Neural cell (in vitro differentiated cells): ENCODE results near the gene COL20A1. TPM values are rescaled to one million over a fixed set of nuclear protein-coding genes. Genes with fewer than 3 reads are reported as not detected.

Experiments
- H2AFZ ChIP-seq: fragments of 200-600, 300-800 bp; sonication (generic), shearing (Covaris generic); 2 replicates; pipeline ENCODE4 v1.6.0; 2014; ENCODE audit warnings: low read depth, mild to moderate bottlenecking, antibody characterized with exemption, low read length, moderate library complexity
- H3F3A ChIP-seq: fragments of 200-600 bp; shearing (Covaris generic); 2 replicates; pipeline ENCODE4 v1.6.1; 2016; ENCODE audit warnings: mild to moderate bottlenecking, moderate library complexity, mixed read lengths, antibody characterized with exemption, low read length; ENCODE audit not compliant: insufficient read depth, poor library complexity, severe bottlenecking
- H3K27ac ChIP-seq: fragments of 200-600, 300-800 bp; sonication (generic), shearing (Covaris generic); 2 replicates; pipeline ENCODE4 v1.5.1; 2014; ENCODE audit warnings: mild to moderate bottlenecking, low read length, moderate library complexity
- H3K27me3 ChIP-seq: fragments of 300-800, 200-600 bp; sonication (generic), shearing (Covaris generic); 2 replicates; pipeline ENCODE4 v1.6.0; 2014; ENCODE audit warnings: mild to moderate bottlenecking, low read depth, low read length, moderate library complexity; ENCODE audit not compliant: insufficient read depth
- H3K36me3 ChIP-seq: fragments of 300-800, 200-600 bp; sonication (generic), shearing (Covaris generic); 2 replicates; pipeline ENCODE4 v1.5.1; 2014; ENCODE audit warnings: mild to moderate bottlenecking, antibody characterized with exemption, low read length, moderate library complexity; ENCODE audit not compliant: insufficient read depth
- H3K4me2 ChIP-seq: fragments of 300-800, 200-600 bp; sonication (generic), shearing (Covaris generic); 2 replicates; pipeline ENCODE4 v1.6.0; 2014; ENCODE audit warnings: mild to moderate bottlenecking, low read length
- H3K4me3 ChIP-seq: fragments of 300-800, 200-600 bp; sonication (generic), shearing (Covaris generic); 2 replicates; pipeline ENCODE4 v1.5.1; 2014; ENCODE audit warnings: mild to moderate bottlenecking, low read length, moderate library complexity
- H3K79me2 ChIP-seq: fragments of 200-600 bp; shearing (Covaris generic); replicated peaks from 2 replicates; pipeline ENCODE4 v1.6.0; 2014; ENCODE audit warnings: mild to moderate bottlenecking, low read length, moderate library complexity; ENCODE audit not compliant: insufficient read depth
- H3K9ac ChIP-seq: fragments of 300-800, 200-600 bp; sonication (generic), shearing (Covaris generic); 2 replicates; pipeline ENCODE4 v1.6.1; 2016; ENCODE audit warnings: mild to moderate bottlenecking, low read length, mixed read lengths
- H3K9me2 ChIP-seq: fragments of 200-600 bp; shearing (Covaris generic); 2 replicates; pipeline ENCODE4 v1.6.1; 2016; ENCODE audit warnings: mild to moderate bottlenecking, low read length, mixed read lengths; ENCODE audit not compliant: insufficient read depth
- H3K9me3 ChIP-seq: fragments of 200-600, 300-800 bp; sonication (generic), shearing (Covaris generic); 2 replicates; pipeline ENCODE4 v1.6.1; 2016; ENCODE audit warnings: mild to moderate bottlenecking, mixed run types, low read length, moderate library complexity, mixed read lengths
- H4K20me1 ChIP-seq: fragments of 200-600 bp; shearing (Covaris generic); 2 replicates; pipeline ENCODE4 v1.6.1; 2016; ENCODE audit warnings: mild to moderate bottlenecking, mixed run types; ENCODE audit not compliant: insufficient read depth
- EP300 ChIP-seq: fragments of 450-650 bp; conservative IDR thresholded peaks from 2 replicates; pipeline ENCODE4 v1.6.1; 2014; ENCODE audit warnings: antibody characterized with exemption, mild to moderate bottlenecking, moderate library complexity; ENCODE audit not compliant: poor library complexity, severe bottlenecking
- EZH2 ChIP-seq: fragments of 200-600, 300-800 bp; shearing (Covaris generic), sonication (generic); IDR thresholded peaks from 2 replicates; pipeline ENCODE4 v1.6.1; 2014; ENCODE audit warnings: antibody characterized with exemption, low read length, borderline replicate concordance, mild to moderate bottlenecking; ENCODE audit not compliant: insufficient read depth, poor library complexity, severe bottlenecking
- MXI1 ChIP-seq: fragments of 450-650 bp; conservative IDR thresholded peaks from 2 replicates; pipeline ENCODE4 v1.6.1; 2014; ENCODE audit warnings: antibody characterized with exemption, mild to moderate bottlenecking; ENCODE audit not compliant: poor library complexity, severe bottlenecking
- POLR2AphosphoS5 ChIP-seq: IDR thresholded peaks from 2 replicates; pipeline ENCODE4 v1.6.1; 2012
- RAD21 ChIP-seq: fragments of 450-650 bp; conservative IDR thresholded peaks from 2 replicates; pipeline ENCODE4 v1.6.1; 2014; ENCODE audit warnings: antibody characterized with exemption, mild to moderate bottlenecking, moderate library complexity
- SMC3 ChIP-seq: fragments of 450-650 bp; conservative IDR thresholded peaks from 2 replicates; pipeline ENCODE4 v1.6.1; 2014; ENCODE audit warnings: antibody characterized with exemption, mild to moderate bottlenecking, moderate library complexity; ENCODE audit not compliant: poor library complexity
- TAF1 ChIP-seq: IDR thresholded peaks from 2 replicates; pipeline ENCODE4 v1.6.1; 2012; ENCODE audit warnings: low read depth
- polyA plus RNA-seq: library from polyadenylated mRNA; depleted of rRNA; stranded (reverse); fragments of >200 nt; gene quantifications from 2 replicates; pipeline ENCODE4 v1.2.3, GENCODE V29; 2014
- TF ChIP-seq, protein P1 (sequence below): IDR thresholded peaks from 2 replicates; pipeline ENCODE4 v1.6.1; 2012; ENCODE audit warnings: borderline replicate concordance
- TF ChIP-seq, protein P2 (sequence below): fragments of 450-650 bp; IDR thresholded peaks from 2 replicates; pipeline ENCODE4 v1.5.1; 2014; ENCODE audit warnings: antibody characterized with exemption, mild to moderate bottlenecking, moderate library complexity; ENCODE audit not compliant: poor library complexity, severe bottlenecking

Gene COL20A1
- polyA plus RNA-seq, 1 donor from 2014 or later, result 1.1 TPM

GRCh38 chr20:63327231-63327745, 34.3 kb downstream of the COL20A1 start:
- no peak overlapping the region for H3K4me2 ChIP-seq
- H3K9ac ChIP-seq, result no peak overlapping the region
- no peaks in the 10 kb centered on the region for H4K20me1 ChIP-seq
- H2AFZ ChIP-seq, result no peak overlapping the region
- no peak overlapping the region for H3K4me3 ChIP-seq
- H3K27me3 ChIP-seq, result no peaks in the 10 kb centered on the region
- TF ChIP-seq EP300 (no peak), SMC3 (no peak), RAD21 (no peak), EZH2 (no peak), MXI1 (no peak), POLR2AphosphoS5 (no peak), TAF1 (no peak)
- TF ChIP-seq, protein P1, sequence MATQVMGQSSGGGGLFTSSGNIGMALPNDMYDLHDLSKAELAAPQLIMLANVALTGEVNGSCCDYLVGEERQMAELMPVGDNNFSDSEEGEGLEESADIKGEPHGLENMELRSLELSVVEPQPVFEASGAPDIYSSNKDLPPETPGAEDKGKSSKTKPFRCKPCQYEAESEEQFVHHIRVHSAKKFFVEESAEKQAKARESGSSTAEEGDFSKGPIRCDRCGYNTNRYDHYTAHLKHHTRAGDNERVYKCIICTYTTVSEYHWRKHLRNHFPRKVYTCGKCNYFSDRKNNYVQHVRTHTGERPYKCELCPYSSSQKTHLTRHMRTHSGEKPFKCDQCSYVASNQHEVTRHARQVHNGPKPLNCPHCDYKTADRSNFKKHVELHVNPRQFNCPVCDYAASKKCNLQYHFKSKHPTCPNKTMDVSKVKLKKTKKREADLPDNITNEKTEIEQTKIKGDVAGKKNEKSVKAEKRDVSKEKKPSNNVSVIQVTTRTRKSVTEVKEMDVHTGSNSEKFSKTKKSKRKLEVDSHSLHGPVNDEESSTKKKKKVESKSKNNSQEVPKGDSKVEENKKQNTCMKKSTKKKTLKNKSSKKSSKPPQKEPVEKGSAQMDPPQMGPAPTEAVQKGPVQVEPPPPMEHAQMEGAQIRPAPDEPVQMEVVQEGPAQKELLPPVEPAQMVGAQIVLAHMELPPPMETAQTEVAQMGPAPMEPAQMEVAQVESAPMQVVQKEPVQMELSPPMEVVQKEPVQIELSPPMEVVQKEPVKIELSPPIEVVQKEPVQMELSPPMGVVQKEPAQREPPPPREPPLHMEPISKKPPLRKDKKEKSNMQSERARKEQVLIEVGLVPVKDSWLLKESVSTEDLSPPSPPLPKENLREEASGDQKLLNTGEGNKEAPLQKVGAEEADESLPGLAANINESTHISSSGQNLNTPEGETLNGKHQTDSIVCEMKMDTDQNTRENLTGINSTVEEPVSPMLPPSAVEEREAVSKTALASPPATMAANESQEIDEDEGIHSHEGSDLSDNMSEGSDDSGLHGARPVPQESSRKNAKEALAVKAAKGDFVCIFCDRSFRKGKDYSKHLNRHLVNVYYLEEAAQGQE, result no peak
- TF ChIP-seq, protein P2, sequence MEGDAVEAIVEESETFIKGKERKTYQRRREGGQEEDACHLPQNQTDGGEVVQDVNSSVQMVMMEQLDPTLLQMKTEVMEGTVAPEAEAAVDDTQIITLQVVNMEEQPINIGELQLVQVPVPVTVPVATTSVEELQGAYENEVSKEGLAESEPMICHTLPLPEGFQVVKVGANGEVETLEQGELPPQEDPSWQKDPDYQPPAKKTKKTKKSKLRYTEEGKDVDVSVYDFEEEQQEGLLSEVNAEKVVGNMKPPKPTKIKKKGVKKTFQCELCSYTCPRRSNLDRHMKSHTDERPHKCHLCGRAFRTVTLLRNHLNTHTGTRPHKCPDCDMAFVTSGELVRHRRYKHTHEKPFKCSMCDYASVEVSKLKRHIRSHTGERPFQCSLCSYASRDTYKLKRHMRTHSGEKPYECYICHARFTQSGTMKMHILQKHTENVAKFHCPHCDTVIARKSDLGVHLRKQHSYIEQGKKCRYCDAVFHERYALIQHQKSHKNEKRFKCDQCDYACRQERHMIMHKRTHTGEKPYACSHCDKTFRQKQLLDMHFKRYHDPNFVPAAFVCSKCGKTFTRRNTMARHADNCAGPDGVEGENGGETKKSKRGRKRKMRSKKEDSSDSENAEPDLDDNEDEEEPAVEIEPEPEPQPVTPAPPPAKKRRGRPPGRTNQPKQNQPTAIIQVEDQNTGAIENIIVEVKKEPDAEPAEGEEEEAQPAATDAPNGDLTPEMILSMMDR, result no peak
- no peaks in the 10 kb centered on the region for H3K9me3 ChIP-seq
- H3K27ac ChIP-seq, result no peak overlapping the region
- no peaks in the 10 kb centered on the region for H3F3A ChIP-seq
- no peaks in the 10 kb centered on the region for H3K9me2 ChIP-seq
- H3K79me2 ChIP-seq, result no peaks in the 10 kb centered on the region
- no peaks in the 10 kb centered on the region for H3K36me3 ChIP-seq

DNA sequence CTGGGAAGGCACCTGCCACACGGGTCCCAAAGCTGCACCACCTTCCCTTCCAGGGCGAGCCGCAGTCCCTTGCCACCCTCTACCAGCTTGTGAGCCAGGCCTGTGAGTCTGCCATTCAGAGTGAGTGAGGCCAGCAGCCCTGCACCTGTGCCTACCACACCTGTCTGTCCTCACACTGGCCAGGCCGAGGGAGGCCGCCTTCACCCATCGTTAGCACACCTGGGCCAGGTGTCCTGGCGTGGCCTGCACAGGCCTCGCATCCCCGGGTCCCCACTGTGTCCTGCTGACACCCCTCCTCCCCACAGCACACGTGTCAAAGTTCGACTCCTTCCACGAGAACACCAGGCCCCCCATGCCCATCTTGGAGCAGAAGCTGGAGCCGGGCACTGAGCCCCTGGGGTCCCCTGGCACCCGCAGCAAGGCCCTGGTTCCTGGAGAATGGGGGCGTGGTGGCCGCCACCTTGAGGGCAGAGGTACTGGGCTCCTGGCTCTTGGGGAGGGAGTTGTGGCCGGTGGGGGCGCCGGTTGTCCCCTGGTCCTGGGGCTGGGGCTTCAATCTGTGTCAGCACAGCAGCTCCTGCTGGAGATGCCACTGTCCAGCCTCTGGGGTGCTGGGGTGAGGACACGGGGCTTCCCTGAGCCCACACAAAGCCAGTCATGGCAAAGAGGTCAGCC, 35.2 kb downstream of the COL20A1 start:
- no peaks in the 10 kb centered on the region for H3K9me3 ChIP-seq
- H3K27ac ChIP-seq, result no peak overlapping the region
- no peaks in the 10 kb centered on the region for H3K36me3 ChIP-seq
- H3K79me2 ChIP-seq, result no peaks in the 10 kb centered on the region
- no peaks in the 10 kb centered on the region for H3F3A ChIP-seq
- no peak overlapping the region for H3K9ac ChIP-seq
- no peak overlapping the region for H3K4me2 ChIP-seq
- TF ChIP-seq, protein P2, result no peak
- TF ChIP-seq EZH2 (no peak), RAD21 (no peak), POLR2AphosphoS5 (no peak), EP300 (no peak), SMC3 (no peak), TAF1 (no peak)
- TF ChIP-seq, protein P1, result no peak
- no peak overlapping the region for H2AFZ ChIP-seq
- no peaks in the 10 kb centered on the region for H3K27me3 ChIP-seq
- no peaks in the 10 kb centered on the region for H3K9me2 ChIP-seq
- no peak overlapping the region for H3K4me3 ChIP-seq
- no peaks in the 10 kb centered on the region for H4K20me1 ChIP-seq
